SK-N-SH treated with all-trans-retinoic acid at 6 μM for 48 hours (cell line): ENCODE data around the gene TRAK1.
A peak's percentile ranks its signal among the peaks of the same experiment; 100 is the strongest.

Source experiments
- ATAC-seq: fragments of 200-7000 bp; cut with Tn5 transposase; 3 replicates; pipeline ENCODE4 v1.9.1; 2020; ENCODE audit warnings: mild to moderate bottlenecking, moderate library complexity
- ARNTL ChIP-seq: fragments of 450-650 bp; formaldehyde crosslinking; IDR thresholded peaks from 2 replicates; pipeline ENCODE4 v1.5.0; 2020; ENCODE audit warnings: low read depth, mild to moderate bottlenecking, moderate library complexity, borderline replicate concordance
- BACH2 ChIP-seq: fragments of 250-450 bp; sonication (Bioruptor Pico); IDR thresholded peaks from 2 replicates; pipeline ENCODE4 v1.9.0; 2021; ENCODE audit warnings: mild to moderate bottlenecking, borderline replicate concordance
- CSDC2 ChIP-seq: fragments of 250-450 bp; sonication (Bioruptor Pico); IDR thresholded peaks from 2 replicates; pipeline ENCODE4 v1.5.0; 2020; ENCODE audit warnings: mild to moderate bottlenecking, moderate library complexity
- CSRNP3 ChIP-seq: fragments of 250-450 bp; sonication (Bioruptor Pico); IDR thresholded peaks from 2 replicates; pipeline ENCODE4 v1.5.1; 2021; ENCODE audit warnings: mild to moderate bottlenecking, moderate library complexity
- ESRRG ChIP-seq: fragments of 250-450 bp; sonication (Bioruptor Pico); IDR thresholded peaks from 2 replicates; pipeline ENCODE4 v1.6.1; 2021; ENCODE audit warnings: mild to moderate bottlenecking
- GLIS3 ChIP-seq: fragments of 250-450 bp; sonication (Bioruptor Pico); IDR thresholded peaks from 2 replicates; pipeline ENCODE4 v1.5.0; 2020; ENCODE audit warnings: mild to moderate bottlenecking, moderate library complexity
- ISL1 ChIP-seq: fragments of 250-450 bp; sonication (Bioruptor Pico); IDR thresholded peaks from 2 replicates; pipeline ENCODE4 v2.1.2; 2022; ENCODE audit warnings: mild to moderate bottlenecking, moderate library complexity
- PATZ1 ChIP-seq: fragments of 250-450 bp; sonication (Bioruptor Pico); IDR thresholded peaks from 2 replicates; pipeline ENCODE4 v1.8.0; 2020; ENCODE audit warnings: mild to moderate bottlenecking, moderate library complexity, borderline replicate concordance
- POU6F1 ChIP-seq: fragments of 250-450 bp; sonication (Bioruptor Pico); IDR thresholded peaks from 2 replicates; pipeline ENCODE4 v1.8.0; 2021; ENCODE audit warnings: low read depth, mild to moderate bottlenecking, moderate library complexity, borderline replicate concordance
- PPARA ChIP-seq: fragments of 250-450 bp; sonication (Bioruptor Pico); IDR thresholded peaks from 2 replicates; pipeline ENCODE4 v1.5.0; 2020; ENCODE audit warnings: mild to moderate bottlenecking, borderline replicate concordance
- RARB ChIP-seq: fragments of 250-450 bp; sonication (Bioruptor Pico); IDR thresholded peaks from 2 replicates; pipeline ENCODE4 v1.8.0; 2021; ENCODE audit warnings: mild to moderate bottlenecking, moderate library complexity
- SNAI2 ChIP-seq: fragments of 250-450 bp; sonication (Bioruptor Pico); IDR thresholded peaks from 2 replicates; pipeline ENCODE4 v1.5.0; 2020; ENCODE audit warnings: mild to moderate bottlenecking, moderate library complexity
- TCF4 ChIP-seq: fragments of 250-450 bp; sonication (Bioruptor Pico); IDR thresholded peaks from 2 replicates; pipeline ENCODE4 v1.8.0; 2021; ENCODE audit warnings: mild to moderate bottlenecking, moderate library complexity, borderline replicate concordance
- TOX ChIP-seq: fragments of 250-450 bp; sonication (Bioruptor Pico); IDR thresholded peaks from 2 replicates; pipeline ENCODE4 v1.8.0; 2021; ENCODE audit warnings: mild to moderate bottlenecking, moderate library complexity, borderline replicate concordance
- TSHZ2 ChIP-seq: fragments of 250-450 bp; sonication (Bioruptor Pico); IDR thresholded peaks from 2 replicates; pipeline ENCODE4 v1.5.0; 2020; ENCODE audit warnings: mild to moderate bottlenecking, moderate library complexity
- ZC3H10 ChIP-seq: fragments of 250-450 bp; sonication (Bioruptor Pico); IDR thresholded peaks from 2 replicates; pipeline ENCODE4 v1.5.1; 2021; ENCODE audit warnings: mild to moderate bottlenecking, moderate library complexity
- ZFP3 ChIP-seq: fragments of 250-450 bp; sonication (Bioruptor Pico); IDR thresholded peaks from 2 replicates; pipeline ENCODE4 v1.5.0; 2020; ENCODE audit warnings: mild to moderate bottlenecking, moderate library complexity
- ZFP30 ChIP-seq: fragments of 450-650 bp; formaldehyde crosslinking; IDR thresholded peaks from 2 replicates; pipeline ENCODE4 v1.5.0; 2022; ENCODE audit warnings: mild to moderate bottlenecking, moderate library complexity
- ZNF565 ChIP-seq: fragments of 450-650 bp; formaldehyde crosslinking; conservative IDR thresholded peaks from 2 replicates; pipeline ENCODE4 v1.5.0; 2020; ENCODE audit warnings: low read depth, mild to moderate bottlenecking, moderate library complexity

TRAK1 gene

GRCh38 chr3:42079701-42080452 is 11.3 kb upstream of the TRAK1 start:
- no peak for ATAC-seq
- no peak for TF ChIP-seq CSRNP3 (CRISPR knock-in tag)
- TF ChIP-seq ZFP30 (CRISPR knock-in tag) = no peak
- no peak for TF ChIP-seq TSHZ2 (CRISPR knock-in tag)
- no peak for TF ChIP-seq ARNTL (CRISPR knock-in tag)

- ATAC-seq = peak; percentile 85
- no peak for TF ChIP-seq TCF4 (CRISPR knock-in tag)
- no peak for TF ChIP-seq SNAI2 (CRISPR knock-in tag)
- TF ChIP-seq BACH2 = no peak
- no peak for TF ChIP-seq GLIS3 (CRISPR knock-in tag)
- TF ChIP-seq ZC3H10 (CRISPR knock-in tag) = no peak
- TF ChIP-seq ESRRG (CRISPR knock-in tag) = no peak
Observed at GRCh38 chr3:42080453-42080872, 10.7 kb upstream of the TRAK1 start.

GRCh38 chr3:42081838-42082473 is 9.2 kb upstream of the TRAK1 start:
- ATAC-seq = no peak
- TF ChIP-seq ZNF565 (CRISPR knock-in tag) = no peak
- TF ChIP-seq GLIS3 (CRISPR knock-in tag) = no peak
- no peak for TF ChIP-seq ZFP3 (CRISPR knock-in tag)
- no peak for TF ChIP-seq RARB (CRISPR knock-in tag)
- TF ChIP-seq ARNTL (CRISPR knock-in tag) = no peak
- no peak for TF ChIP-seq POU6F1 (CRISPR knock-in tag)
- TF ChIP-seq TOX (CRISPR knock-in tag) = no peak
- no peak for TF ChIP-seq CSRNP3 (CRISPR knock-in tag)
- TF ChIP-seq ZFP30 (CRISPR knock-in tag) = no peak
- TF ChIP-seq ESRRG (CRISPR knock-in tag) = no peak
- TF ChIP-seq BACH2 = no peak
- TF ChIP-seq SNAI2 (CRISPR knock-in tag) = no peak
- TF ChIP-seq PATZ1 (CRISPR knock-in tag) = no peak
- TF ChIP-seq ISL1 (CRISPR knock-in tag) = no peak
- TF ChIP-seq PPARA = no peak
- no peak for TF ChIP-seq CSDC2 (CRISPR knock-in tag)
- TF ChIP-seq, all 23 proteins: peak for 0
